GM12878 (cell line): ENCODE measurements around the gene SENP8. TPM values are rescaled to one million over a fixed set of nuclear protein-coding genes. Genes with fewer than 3 reads are reported as not detected.

Source experiments
- ATAC-seq: fragments of 200-7000 bp; cut with Tn5 transposase; 3 replicates; pipeline ENCODE4 v1.9.1; 2020; ENCODE audit warnings: mild to moderate bottlenecking, moderate library complexity
- BruUV-seq: library from RNA; stranded (reverse); fragments of 400-500 nt; replicated peaks from 2 replicates; lab custom pipeline; 2021; lab: Mats Ljungman, UMichigan
- CTCF ChIA-PET: fragments of 300-600 bp; sonication (Branson Sonifier 250); formaldehyde crosslinking; extraction: SDS; loops from one replicate; lab custom pipeline; 2021; ENCODE audit warnings: inconsistent platforms; lab: Yijun Ruan, JAX
- POLR2A ChIA-PET: fragments of 350-600 bp; formaldehyde crosslinking; extraction: SDS; loops from one replicate; lab custom pipeline; 2021; ENCODE audit warnings: inconsistent platforms; lab: Charles Lee
- RAD21 ChIA-PET: fragments of 300-600 bp; sonication (Branson Sonifier 250); formaldehyde crosslinking; loops from one replicate; lab custom pipeline; 2023; ENCODE audit warnings: antibody characterized with exemption; ENCODE audit not compliant: unreplicated experiment; lab: Charles Lee
- SMC1A ChIA-PET: fragments of 300-600 bp; sonication (Branson Sonifier 250); formaldehyde crosslinking; loops from one replicate; lab custom pipeline; 2023; ENCODE audit not compliant: unreplicated experiment, uncharacterized antibody; lab: Charles Lee
- DNase-seq: peaks from one replicate; pipeline ENCODE4 v3.0.0-alpha.2; 2011; ENCODE audit warnings: low read depth, low spot score
- FAIRE-seq: peaks from 3 replicates; lab custom pipeline; 2011; peaks lifted over from hg19 to GRCh38; lab: Jason Lieb, UNC
- H2AFZ ChIP-seq: 2 replicates; pipeline ENCODE4 v1.6.0; 2011; ENCODE audit warnings: low read depth, low read length, control low read depth; ENCODE audit not compliant: control insufficient read depth
- H3K27ac ChIP-seq: 2 replicates; pipeline ENCODE4 v1.5.1; 2011; ENCODE audit warnings: control low read depth; ENCODE audit not compliant: control insufficient read depth, insufficient read depth
- H3K27me3 ChIP-seq, 2 experiments: replicated peaks in 1 of 2; 2 replicates each; pipeline versions ENCODE4 v1.6.0 to v1.6.1; 2011; ENCODE audit warnings: low read length in 1 of 2; ENCODE audit not compliant: control insufficient read depth in 2 of 2, insufficient read depth in 2 of 2
- H3K36me3 ChIP-seq, 2 experiments: 2 replicates each; pipeline ENCODE4 v1.5.1; 2011; ENCODE audit warnings: low read length in 1 of 2; ENCODE audit not compliant: control insufficient read depth in 2 of 2, insufficient read depth in 2 of 2
- H3K4me1 ChIP-seq: 2 replicates; pipeline ENCODE4 v1.6.1; 2011; ENCODE audit warnings: mild to moderate bottlenecking, low read length, moderate library complexity, mixed read lengths; ENCODE audit not compliant: control insufficient read depth, insufficient read depth
- H3K4me2 ChIP-seq: 2 replicates; pipeline ENCODE4 v1.6.0; 2011; ENCODE audit warnings: control low read depth; ENCODE audit not compliant: control insufficient read depth, insufficient read depth
- H3K4me3 ChIP-seq: fragments of 200-600 bp; sonication (generic); 2 replicates; pipeline ENCODE4 v1.5.1; 2016
- H3K79me2 ChIP-seq: 2 replicates; pipeline ENCODE4 v1.6.0; 2011; ENCODE audit warnings: low read length; ENCODE audit not compliant: control insufficient read depth, insufficient read depth
- H3K9ac ChIP-seq: 2 replicates; pipeline ENCODE4 v1.8.0; 2011; ENCODE audit warnings: low read length, control low read depth, mixed read lengths; ENCODE audit not compliant: control insufficient read depth, insufficient read depth
- H3K9me3 ChIP-seq: replicated peaks from 3 replicates; pipeline ENCODE4 v1.5.1; 2011; ENCODE audit warnings: mild to moderate bottlenecking, low read length; ENCODE audit not compliant: control insufficient read depth, insufficient read depth
- H4K20me1 ChIP-seq: 2 replicates; pipeline ENCODE4 v1.6.0; 2011; ENCODE audit not compliant: control insufficient read depth, insufficient read depth
- ATF7 ChIP-seq: fragments of 450-650 bp; IDR thresholded peaks from 2 replicates; pipeline ENCODE4 v1.6.1; 2016; ENCODE audit warnings: low read depth, mild to moderate bottlenecking
- CEBPB ChIP-seq, 2 experiments: fragments of 150-350 bp in 1 of 2; IDR thresholded peaks; 2 replicates each; pipeline ENCODE4 v1.6.1; 2012 to 2014; ENCODE audit warnings: low read depth in 2 of 2, low read length in 2 of 2, borderline replicate concordance in 1 of 2, inconsistent platforms in 1 of 2
- SMAD1 ChIP-seq: fragments of 450-650 bp; IDR thresholded peaks from 2 replicates; pipeline ENCODE4 v1.6.1; 2018; ENCODE audit warnings: mild to moderate bottlenecking, low read depth; ENCODE audit not compliant: partially characterized antibody
- SMARCA5 ChIP-seq: fragments of 450-650 bp; IDR thresholded peaks from 2 replicates; pipeline ENCODE4 v1.6.1; 2017; ENCODE audit warnings: mild to moderate bottlenecking
- SMC3 ChIP-seq: IDR thresholded peaks from 2 replicates; pipeline ENCODE4 v1.6.1; 2011; ENCODE audit warnings: low read length, improper control_type of control experiment, borderline replicate concordance
- ZNF274 ChIP-seq: IDR thresholded peaks from one replicate; pipeline ENCODE4 v1.8.0; 2011; ENCODE audit not compliant: insufficient read length, insufficient read depth
- WGBS: methylation state at CpG from one replicate; pipeline ENCODE4 v1.1.6; 2016; ENCODE audit warnings: low lambda C conversion rate; ENCODE audit not compliant: insufficient replicate concordance, insufficient coverage; ENCODE audit errors: missing lambda C conversion rate; 5-methylcytosine and 5-hydroxymethylcytosine counted together
- in situ Hi-C: fragments of 300-500 bp; cut with MboI; formaldehyde crosslinking; loops from 9 replicates; pipeline ENCODE4 v1.14.3; 2018; ENCODE audit warnings: mixed read lengths
- intact Hi-C: fragments of 100-400 bp; cut with micrococcal nuclease; formaldehyde crosslinking; loops from one replicate; pipeline ENCODE4 v1.14.2; 2022; ENCODE audit not compliant: unreplicated experiment
- polyA plus RNA-seq, 11 experiments: library from polyadenylated mRNA; depleted of rRNA in 4 of 11; unstranded in 6 of 11; stranded (reverse) in 5 of 11; fragments of >200 nt; fragmentation: Nextera tagmentation in 4 of 11; fragmentation: Illumina TruSeq in 1 of 11; extraction: Ambion mirVana in 4 of 11; extraction: Trizol in 1 of 11; gene quantifications; 1 replicate in 1 of 11; 2 replicates in 10 of 11; pipeline versions ENCODE4 v1.2.1 to v1.2.3, GENCODE V29; 2011 to 2016; ENCODE audit warnings: inconsistent platforms in 2 of 11, missing spikeins in 2 of 11, low read depth in 1 of 11
- total RNA-seq, 4 experiments: library from RNA; depleted of rRNA in 3 of 4; stranded (reverse); fragments of >200 nt in 3 of 4; fragmentation: Illumina TruSeq in 1 of 4; extraction: Trizol in 1 of 4; gene quantifications; 2 replicates each; pipeline versions ENCODE4 v1.2.1 to v1.2.3, GENCODE V29; 2013 to 2021
- TF ChIP-seq, protein P1 (sequence below): IDR thresholded peaks from 2 replicates; pipeline ENCODE4 v1.6.1; 2012; ENCODE audit warnings: low read depth, low read length, improper control_type of control experiment
- TF ChIP-seq, protein P2 (sequence below): fragments of 450-650 bp; formaldehyde crosslinking; IDR thresholded peaks from 2 replicates; pipeline ENCODE4 v1.4.0; 2020; ENCODE audit warnings: mild to moderate bottlenecking, moderate library complexity
- TF ChIP-seq, protein P3 (sequence below), 3 experiments: IDR thresholded peaks in 2 of 3; conservative IDR thresholded peaks in 1 of 3; 2 replicates each; pipeline ENCODE4 v1.5.1; 2011; ENCODE audit warnings: low read depth in 3 of 3, low read length in 3 of 3, mild to moderate bottlenecking in 3 of 3, control low read depth in 2 of 3, moderate library complexity in 2 of 3, inconsistent platforms in 1 of 3, mixed read lengths in 1 of 3; ENCODE audit not compliant: control insufficient read depth in 2 of 3, insufficient read depth in 1 of 3; ENCODE audit errors: extremely low read depth in 1 of 3
- TF ChIP-seq, protein P4 (sequence below): IDR thresholded peaks from 2 replicates; pipeline ENCODE4 v1.6.1; 2012; ENCODE audit warnings: low read depth, low read length, improper control_type of control experiment

The SENP8 gene
- total and polyA plus RNA-seq, 10 of the 15 experiments (the other 5 are each of a cell fraction or from before 2014, with no cell fraction given): 0.87 to 5.6 (median 2.2) TPM

DNA sequence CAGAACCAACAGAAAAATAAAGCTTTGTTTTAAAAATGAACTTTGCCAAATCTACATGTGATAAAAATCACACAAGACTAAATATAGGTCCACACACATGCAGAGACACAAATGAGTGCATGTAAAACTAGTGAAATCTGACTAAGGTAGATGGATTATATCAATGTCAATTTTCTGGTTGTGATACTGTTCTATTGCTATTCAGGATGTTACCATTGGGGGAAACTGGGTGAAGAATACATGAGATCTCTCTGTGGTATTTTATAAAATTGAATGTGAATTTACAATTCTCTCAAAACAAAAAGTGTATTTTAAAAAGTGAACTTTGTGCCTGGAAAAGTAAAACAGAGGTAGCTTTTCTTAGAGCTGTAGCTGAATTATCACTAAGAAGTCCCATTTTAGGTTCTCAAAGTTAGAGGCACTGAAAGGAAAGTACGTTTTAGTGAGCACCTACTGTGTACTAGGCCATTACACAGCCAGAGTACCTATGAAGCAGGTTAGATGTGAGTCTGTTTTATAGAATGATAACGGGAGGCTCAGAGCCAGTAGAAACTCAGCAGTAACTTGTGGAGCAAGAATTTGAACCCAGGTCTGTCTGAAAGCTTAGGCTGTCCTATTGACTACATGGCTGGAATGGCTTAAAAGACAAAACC, 71.2 kb downstream of the SENP8 start:
- POLR2A ChIA-PET: no interaction called here
- WGBS: 35% methylated on average over 2 of the region's 2 CpGs

DNA sequence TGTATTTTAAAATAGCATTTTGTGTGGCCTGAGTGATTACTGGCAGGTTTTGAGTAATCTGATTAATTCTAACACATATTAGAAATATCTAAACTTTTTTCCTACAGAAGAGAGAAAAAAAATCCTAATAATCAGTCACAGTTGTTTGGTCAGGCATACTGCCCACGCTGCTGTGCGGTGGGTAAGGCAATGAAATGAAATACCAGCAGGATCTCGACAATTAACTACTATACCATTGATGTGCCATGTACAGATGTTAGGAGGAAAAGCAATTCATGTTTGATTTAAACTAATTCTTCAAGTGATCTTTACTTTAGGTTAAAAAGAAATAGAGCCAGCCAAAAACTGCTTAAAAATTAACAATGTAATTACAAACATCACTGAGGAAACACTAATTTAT, 74.2 kb downstream of the SENP8 start:
- Histone ChIP-seq H3K9me3 (no peaks in the 10 kb centered on the region), H3K9ac (no peak overlapping the region), H4K20me1 (no peaks in the 10 kb centered on the region), H3K4me2 (no peak overlapping the region), H3K4me1 (no peaks in the 10 kb centered on the region; the same call in 1 of the 2 replicates), H3K27ac (no peak overlapping the region), H3K4me3 (no peak overlapping the region), H3K27me3 (no peaks in the 10 kb centered on the region), H3K36me3 (no peaks in the 10 kb centered on the region), H2AFZ (no peak overlapping the region), H3K79me2 (no peaks in the 10 kb centered on the region)
- in situ Hi-C loops: no loop called here
- SMC1A ChIA-PET: no interaction called here
- CTCF ChIA-PET: no interaction called here
- intact Hi-C loops: no loop called here
- ATAC-seq: no peak
- RAD21 ChIA-PET: no interaction called here
- BruUV-seq: no TSS peak
- POLR2A ChIA-PET: no interaction called here
- no peak for FAIRE-seq
- WGBS: 49% methylated on average over 3 of the region's 3 CpGs
- no peak for DNase-seq
- TF ChIP-seq, protein P1, sequence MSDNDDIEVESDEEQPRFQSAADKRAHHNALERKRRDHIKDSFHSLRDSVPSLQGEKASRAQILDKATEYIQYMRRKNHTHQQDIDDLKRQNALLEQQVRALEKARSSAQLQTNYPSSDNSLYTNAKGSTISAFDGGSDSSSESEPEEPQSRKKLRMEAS: no peak
- TF ChIP-seq, protein P2, sequence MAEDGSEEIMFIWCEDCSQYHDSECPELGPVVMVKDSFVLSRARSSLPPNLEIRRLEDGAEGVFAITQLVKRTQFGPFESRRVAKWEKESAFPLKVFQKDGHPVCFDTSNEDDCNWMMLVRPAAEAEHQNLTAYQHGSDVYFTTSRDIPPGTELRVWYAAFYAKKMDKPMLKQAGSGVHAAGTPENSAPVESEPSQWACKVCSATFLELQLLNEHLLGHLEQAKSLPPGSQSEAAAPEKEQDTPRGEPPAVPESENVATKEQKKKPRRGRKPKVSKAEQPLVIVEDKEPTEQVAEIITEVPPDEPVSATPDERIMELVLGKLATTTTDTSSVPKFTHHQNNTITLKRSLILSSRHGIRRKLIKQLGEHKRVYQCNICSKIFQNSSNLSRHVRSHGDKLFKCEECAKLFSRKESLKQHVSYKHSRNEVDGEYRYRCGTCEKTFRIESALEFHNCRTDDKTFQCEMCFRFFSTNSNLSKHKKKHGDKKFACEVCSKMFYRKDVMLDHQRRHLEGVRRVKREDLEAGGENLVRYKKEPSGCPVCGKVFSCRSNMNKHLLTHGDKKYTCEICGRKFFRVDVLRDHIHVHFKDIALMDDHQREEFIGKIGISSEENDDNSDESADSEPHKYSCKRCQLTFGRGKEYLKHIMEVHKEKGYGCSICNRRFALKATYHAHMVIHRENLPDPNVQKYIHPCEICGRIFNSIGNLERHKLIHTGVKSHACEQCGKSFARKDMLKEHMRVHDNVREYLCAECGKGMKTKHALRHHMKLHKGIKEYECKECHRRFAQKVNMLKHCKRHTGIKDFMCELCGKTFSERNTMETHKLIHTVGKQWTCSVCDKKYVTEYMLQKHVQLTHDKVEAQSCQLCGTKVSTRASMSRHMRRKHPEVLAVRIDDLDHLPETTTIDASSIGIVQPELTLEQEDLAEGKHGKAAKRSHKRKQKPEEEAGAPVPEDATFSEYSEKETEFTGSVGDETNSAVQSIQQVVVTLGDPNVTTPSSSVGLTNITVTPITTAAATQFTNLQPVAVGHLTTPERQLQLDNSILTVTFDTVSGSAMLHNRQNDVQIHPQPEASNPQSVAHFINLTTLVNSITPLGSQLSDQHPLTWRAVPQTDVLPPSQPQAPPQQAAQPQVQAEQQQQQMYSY: no peak
- TF ChIP-seq, protein P3, sequence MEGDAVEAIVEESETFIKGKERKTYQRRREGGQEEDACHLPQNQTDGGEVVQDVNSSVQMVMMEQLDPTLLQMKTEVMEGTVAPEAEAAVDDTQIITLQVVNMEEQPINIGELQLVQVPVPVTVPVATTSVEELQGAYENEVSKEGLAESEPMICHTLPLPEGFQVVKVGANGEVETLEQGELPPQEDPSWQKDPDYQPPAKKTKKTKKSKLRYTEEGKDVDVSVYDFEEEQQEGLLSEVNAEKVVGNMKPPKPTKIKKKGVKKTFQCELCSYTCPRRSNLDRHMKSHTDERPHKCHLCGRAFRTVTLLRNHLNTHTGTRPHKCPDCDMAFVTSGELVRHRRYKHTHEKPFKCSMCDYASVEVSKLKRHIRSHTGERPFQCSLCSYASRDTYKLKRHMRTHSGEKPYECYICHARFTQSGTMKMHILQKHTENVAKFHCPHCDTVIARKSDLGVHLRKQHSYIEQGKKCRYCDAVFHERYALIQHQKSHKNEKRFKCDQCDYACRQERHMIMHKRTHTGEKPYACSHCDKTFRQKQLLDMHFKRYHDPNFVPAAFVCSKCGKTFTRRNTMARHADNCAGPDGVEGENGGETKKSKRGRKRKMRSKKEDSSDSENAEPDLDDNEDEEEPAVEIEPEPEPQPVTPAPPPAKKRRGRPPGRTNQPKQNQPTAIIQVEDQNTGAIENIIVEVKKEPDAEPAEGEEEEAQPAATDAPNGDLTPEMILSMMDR (IDR thresholded peaks at IDR 0.05 in 2 of 3, conservative IDR thresholded peaks at IDR 0.05 in 1 of 3; ENCODE audit: control insufficient read depth in 2 of 3, extremely low read depth in 1 of 3, insufficient read depth in 1 of 3, low read depth in 3 of 3, low read length in 3 of 3): no peak
- TF ChIP-seq SMC3 (no peak), SMAD1 (no peak)

More for the DNA sequence above, 71.2 kb downstream of the SENP8 start:
- Histone ChIP-seq H4K20me1 (no peaks in the 10 kb centered on the region), H3K9ac (no peak overlapping the region), H3K36me3 (no peaks in the 10 kb centered on the region), H3K9me3 (no peaks in the 10 kb centered on the region), H2AFZ (no peak overlapping the region), H3K79me2 (no peaks in the 10 kb centered on the region)
- no peak for ATAC-seq
- no peak for FAIRE-seq
- CTCF ChIA-PET: interaction anchor here (1.2 to 1.3 kb wide), 2 partner anchors 33 to 53 kb away, joined by 3 read pairs; no protein-coding TSS in a partner anchor
- RAD21 ChIA-PET: no interaction called here
- TF ChIP-seq, protein P4, sequence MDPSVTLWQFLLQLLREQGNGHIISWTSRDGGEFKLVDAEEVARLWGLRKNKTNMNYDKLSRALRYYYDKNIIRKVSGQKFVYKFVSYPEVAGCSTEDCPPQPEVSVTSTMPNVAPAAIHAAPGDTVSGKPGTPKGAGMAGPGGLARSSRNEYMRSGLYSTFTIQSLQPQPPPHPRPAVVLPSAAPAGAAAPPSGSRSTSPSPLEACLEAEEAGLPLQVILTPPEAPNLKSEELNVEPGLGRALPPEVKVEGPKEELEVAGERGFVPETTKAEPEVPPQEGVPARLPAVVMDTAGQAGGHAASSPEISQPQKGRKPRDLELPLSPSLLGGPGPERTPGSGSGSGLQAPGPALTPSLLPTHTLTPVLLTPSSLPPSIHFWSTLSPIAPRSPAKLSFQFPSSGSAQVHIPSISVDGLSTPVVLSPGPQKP: no peak
- TF ChIP-seq ZNF274 (no peak), ATF7 (no peak), CEBPB (IDR thresholded peaks at IDR 0.05; ENCODE audit: borderline replicate concordance in 1 of 2, low read depth in 2 of 2, low read length in 2 of 2) (no peak), SMARCA5 (no peak)
- TF ChIP-seq, all 136 proteins: peak for 0
- intact Hi-C loops: no loop called here
- Histone ChIP-seq H3K4me3 (no peak overlapping the region), H3K27ac (no peak overlapping the region), H3K4me2 (no peak overlapping the region), H3K27me3 (peaks cover 0 to 1% of the 10 kb centered on the region in 2 experiments; a peak in 1 of 4 replicates), H3K4me1 (no peaks in the 10 kb centered on the region)
- in situ Hi-C loops: no loop called here
- no peak for DNase-seq
- SMC1A ChIA-PET: no interaction called here
- BruUV-seq: no TSS peak
